PFSK-1 (cell line): Measurements from ENCODE around the gene IGF2BP3. TPM values are rescaled to one million over a fixed set of nuclear protein-coding genes. Genes with fewer than 3 reads are reported as not detected.
A peak's percentile ranks its signal among the peaks of the same experiment; 100 is the strongest.

Experiments used
- FOXP2 ChIP-seq: optimal IDR thresholded peaks from 2 replicates; pipeline ENCODE3; 2011; ENCODE audit warnings: borderline replicate concordance, control low read depth, inconsistent platforms; ENCODE audit not compliant: insufficient read depth; ENCODE audit errors: extremely low read length, extremely low read depth
- POLR2AphosphoS5 ChIP-seq: IDR thresholded peaks from 2 replicates; pipeline ENCODE4 v1.6.1; 2012; ENCODE audit warnings: low read depth, mild to moderate bottlenecking, control low read depth, low read length, moderate library complexity
- SIN3A ChIP-seq: IDR thresholded peaks from 2 replicates; pipeline ENCODE4 v1.6.1; 2012; ENCODE audit warnings: mild to moderate bottlenecking, low read length, moderate library complexity, borderline replicate concordance; ENCODE audit not compliant: insufficient read depth
- TAF1 ChIP-seq: IDR thresholded peaks from 2 replicates; pipeline ENCODE4 v1.6.1; 2012; ENCODE audit warnings: low read length, control low read depth, borderline replicate concordance; ENCODE audit not compliant: insufficient read depth
- polyA plus RNA-seq: library from polyadenylated mRNA; unstranded; fragments of >200 nt; gene quantifications from one replicate; pipeline ENCODE4 v1.2.1, GENCODE V29; 2012; ENCODE audit warnings: low read depth, missing spikeins; ENCODE audit not compliant: insufficient read length
- TF ChIP-seq, protein P1 (sequence below), 2 experiments: IDR thresholded peaks; 2 replicates each; pipeline versions ENCODE4 v1.6.1 to v1.8.0; 2011 to 2012; ENCODE audit warnings: low read depth in 2 of 2, low read length in 2 of 2, control low read depth in 1 of 2, inconsistent platforms in 1 of 2, mild to moderate bottlenecking in 1 of 2, moderate library complexity in 1 of 2; ENCODE audit not compliant: insufficient read depth in 1 of 2

IGF2BP3 gene
- polyA plus RNA-seq, result 47.6 TPM

GRCh38 chr7:23470330-23471105 lies at the start of gene IGF2BP3:
IGF2BP3 (minus strand) TSS chr7:23470491; CDS start chr7:23470110, 381 bp downstream.
- peak; percentile 81; the same call in 1 of the 2 replicates for TF ChIP-seq TAF1
- TF ChIP-seq, protein P1, sequence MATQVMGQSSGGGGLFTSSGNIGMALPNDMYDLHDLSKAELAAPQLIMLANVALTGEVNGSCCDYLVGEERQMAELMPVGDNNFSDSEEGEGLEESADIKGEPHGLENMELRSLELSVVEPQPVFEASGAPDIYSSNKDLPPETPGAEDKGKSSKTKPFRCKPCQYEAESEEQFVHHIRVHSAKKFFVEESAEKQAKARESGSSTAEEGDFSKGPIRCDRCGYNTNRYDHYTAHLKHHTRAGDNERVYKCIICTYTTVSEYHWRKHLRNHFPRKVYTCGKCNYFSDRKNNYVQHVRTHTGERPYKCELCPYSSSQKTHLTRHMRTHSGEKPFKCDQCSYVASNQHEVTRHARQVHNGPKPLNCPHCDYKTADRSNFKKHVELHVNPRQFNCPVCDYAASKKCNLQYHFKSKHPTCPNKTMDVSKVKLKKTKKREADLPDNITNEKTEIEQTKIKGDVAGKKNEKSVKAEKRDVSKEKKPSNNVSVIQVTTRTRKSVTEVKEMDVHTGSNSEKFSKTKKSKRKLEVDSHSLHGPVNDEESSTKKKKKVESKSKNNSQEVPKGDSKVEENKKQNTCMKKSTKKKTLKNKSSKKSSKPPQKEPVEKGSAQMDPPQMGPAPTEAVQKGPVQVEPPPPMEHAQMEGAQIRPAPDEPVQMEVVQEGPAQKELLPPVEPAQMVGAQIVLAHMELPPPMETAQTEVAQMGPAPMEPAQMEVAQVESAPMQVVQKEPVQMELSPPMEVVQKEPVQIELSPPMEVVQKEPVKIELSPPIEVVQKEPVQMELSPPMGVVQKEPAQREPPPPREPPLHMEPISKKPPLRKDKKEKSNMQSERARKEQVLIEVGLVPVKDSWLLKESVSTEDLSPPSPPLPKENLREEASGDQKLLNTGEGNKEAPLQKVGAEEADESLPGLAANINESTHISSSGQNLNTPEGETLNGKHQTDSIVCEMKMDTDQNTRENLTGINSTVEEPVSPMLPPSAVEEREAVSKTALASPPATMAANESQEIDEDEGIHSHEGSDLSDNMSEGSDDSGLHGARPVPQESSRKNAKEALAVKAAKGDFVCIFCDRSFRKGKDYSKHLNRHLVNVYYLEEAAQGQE (IDR thresholded peaks at IDR 0.05; ENCODE audit: insufficient read depth in 1 of 2, low read depth in 2 of 2, low read length in 2 of 2), result peak in 1 of 2 experiments; percentile 57; a peak in 1 of 4 replicates
- peak; percentile 90; the same call in 1 of the 2 replicates for TF ChIP-seq SIN3A
- peak; percentile 37 for TF ChIP-seq POLR2AphosphoS5
- TF ChIP-seq FOXP2, result no peak

DNA sequence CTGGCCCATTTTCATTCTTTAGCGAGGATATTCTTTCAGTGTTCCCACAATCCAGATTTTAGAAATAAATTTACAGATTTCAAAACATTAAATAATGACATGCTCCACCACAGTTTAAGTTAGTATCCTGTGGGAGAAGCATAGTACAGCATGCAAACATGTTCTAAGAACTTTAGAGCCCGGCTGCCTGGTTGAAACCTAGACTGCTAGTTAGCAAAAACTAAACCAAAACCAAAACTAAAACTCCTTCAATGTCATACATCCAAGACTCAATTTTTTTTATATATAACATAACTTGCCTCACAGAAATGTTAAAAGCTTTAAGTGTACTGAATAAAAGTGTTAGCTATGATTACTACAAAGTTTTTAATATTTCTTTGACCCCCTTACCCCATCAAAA lies 44.5 kb upstream of the IGF2BP3 start:
- TF ChIP-seq TAF1 (no peak), POLR2AphosphoS5 (no peak), SIN3A (no peak), FOXP2 (no peak)
- TF ChIP-seq, protein P1 (IDR thresholded peaks at IDR 0.05; ENCODE audit: insufficient read depth in 1 of 2, low read depth in 2 of 2, low read length in 2 of 2), result no peak

- no peak for TF ChIP-seq TAF1
- no peak for TF ChIP-seq POLR2AphosphoS5
- no peak for TF ChIP-seq SIN3A
- TF ChIP-seq, protein P1 (IDR thresholded peaks at IDR 0.05; ENCODE audit: insufficient read depth in 1 of 2, low read depth in 2 of 2, low read length in 2 of 2), result no peak
- TF ChIP-seq FOXP2, result no peak
Measured at GRCh38 chr7:23494009-23494408, 23.7 kb upstream of the IGF2BP3 start.

DNA sequence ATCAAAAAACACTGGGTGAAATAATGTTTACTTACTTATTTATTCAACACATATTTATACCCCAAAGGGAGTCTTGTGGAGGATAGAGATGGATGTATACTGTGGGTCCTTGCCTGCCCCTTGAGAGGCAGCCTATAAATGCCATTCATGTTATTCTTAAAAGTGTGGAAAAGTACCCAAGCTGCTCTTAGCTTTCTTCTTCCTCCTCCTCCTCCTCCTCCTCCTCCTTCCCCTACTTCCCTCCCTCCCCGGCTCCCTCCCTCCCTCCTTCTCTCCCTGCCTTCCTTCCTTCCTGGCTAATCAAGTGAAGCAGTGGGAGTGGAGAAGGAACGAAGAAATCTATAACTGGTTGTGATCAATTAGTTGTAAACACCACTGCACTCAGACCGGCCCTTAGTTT lies 21.2 kb upstream of the IGF2BP3 start:
- TF ChIP-seq TAF1, result no peak
- TF ChIP-seq, protein P1 (IDR thresholded peaks at IDR 0.05; ENCODE audit: insufficient read depth in 1 of 2, low read depth in 2 of 2, low read length in 2 of 2), result no peak
- no peak for TF ChIP-seq SIN3A
- no peak for TF ChIP-seq POLR2AphosphoS5
- no peak for TF ChIP-seq FOXP2
